IMR-90 (cell line): ENCODE data around the gene GPR84. TPM values are rescaled to one million over a fixed set of nuclear protein-coding genes. Genes with fewer than 3 reads are reported as not detected.

Source experiments
- ATAC-seq: fragments of 200-7000 bp; cut with Tn5 transposase; 2 replicates; pipeline ENCODE4 v1.9.1; 2020; ENCODE audit warnings: low read depth, mild to moderate bottlenecking, moderate library complexity
- BruUV-seq: library from RNA; stranded (reverse); fragments of 400-500 nt; replicated peaks from 2 replicates; lab custom pipeline; 2021; lab: Mats Ljungman, UMichigan
- CTCF ChIA-PET: fragments of 300-600 bp; formaldehyde crosslinking; extraction: SDS; loops from one replicate; lab custom pipeline; 2021; ENCODE audit warnings: antibody characterized with exemption; lab: Yijun Ruan, JAX
- POLR2A ChIA-PET: fragments of 300-600 bp; sonication (Branson Sonifier 250); formaldehyde crosslinking; loops from one replicate; lab custom pipeline; 2022; ENCODE audit warnings: antibody characterized with exemption; ENCODE audit not compliant: unreplicated experiment; lab: Charles Lee
- DNase-seq: peaks from one replicate; pipeline ENCODE4 v3.0.0; 2013
- H2AFZ ChIP-seq: replicated peaks from 2 replicates; pipeline ENCODE3; 2013; ENCODE audit warnings: low read length, mild to moderate bottlenecking; ENCODE audit not compliant: poor library complexity
- H2AK5ac ChIP-seq: 2 replicates; pipeline ENCODE4 v1.6.1; 2013; ENCODE audit warnings: low read depth, low read length, inconsistent platforms
- H2AK9ac ChIP-seq: replicated peaks from 2 replicates; pipeline ENCODE3; 2013; ENCODE audit warnings: mild to moderate bottlenecking, low read depth, low read length, moderate library complexity; ENCODE audit not compliant: poor library complexity
- H2BK120ac ChIP-seq: 2 replicates; pipeline ENCODE4 v1.6.1; 2013; ENCODE audit warnings: low read depth, low read length, inconsistent platforms
- H2BK15ac ChIP-seq: 3 replicates; pipeline ENCODE4 v1.6.1; 2013; ENCODE audit warnings: low read depth, low read length, inconsistent platforms
- H2BK20ac ChIP-seq: 2 replicates; pipeline ENCODE4 v1.6.1; 2013; ENCODE audit warnings: low read depth, mild to moderate bottlenecking, inconsistent platforms, low read length, moderate library complexity
- H2BK5ac ChIP-seq: 2 replicates; pipeline ENCODE4 v1.6.1; 2013; ENCODE audit warnings: mild to moderate bottlenecking, low read depth, low read length, inconsistent platforms; ENCODE audit not compliant: poor library complexity, severe bottlenecking
- H3K14ac ChIP-seq: replicated peaks from 2 replicates; pipeline ENCODE4 v1.6.1; 2013; ENCODE audit warnings: low read depth, low read length, inconsistent platforms
- H3K18ac ChIP-seq: 2 replicates; pipeline ENCODE4 v1.6.1; 2013; ENCODE audit warnings: low read depth, low read length, control low read depth
- H3K23ac ChIP-seq: 2 replicates; pipeline ENCODE4 v1.6.1; 2013; ENCODE audit warnings: low read depth, low read length, inconsistent platforms
- H3K27ac ChIP-seq: 2 replicates; pipeline ENCODE4 v1.5.1; 2013; ENCODE audit warnings: mild to moderate bottlenecking, control low read depth, low read length; ENCODE audit not compliant: insufficient read depth
- H3K27me3 ChIP-seq: 2 replicates; pipeline ENCODE4 v1.6.1; 2013; ENCODE audit warnings: low read length; ENCODE audit not compliant: control insufficient read depth, insufficient read depth
- H3K36me3 ChIP-seq: 2 replicates; pipeline ENCODE4 v1.6.1; 2013; ENCODE audit warnings: low read length, mixed read lengths; ENCODE audit not compliant: control insufficient read depth, insufficient read depth
- H3K4ac ChIP-seq: 2 replicates; pipeline ENCODE4 v1.6.1; 2013; ENCODE audit warnings: low read depth, low read length, inconsistent platforms
- H3K4me1 ChIP-seq: 2 replicates; pipeline ENCODE4 v1.6.1; 2013; ENCODE audit warnings: low read length, mixed read lengths; ENCODE audit not compliant: control insufficient read depth, insufficient read depth
- H3K4me2 ChIP-seq: 2 replicates; pipeline ENCODE4 v1.6.1; 2013; ENCODE audit warnings: low read depth, mild to moderate bottlenecking, control low read depth, low read length, moderate library complexity
- H3K4me3 ChIP-seq: 2 replicates; pipeline ENCODE4 v1.5.1; 2013; ENCODE audit warnings: low read depth, mild to moderate bottlenecking, control low read depth, low read length, moderate library complexity; ENCODE audit not compliant: insufficient read depth
- H3K56ac ChIP-seq: 2 replicates; pipeline ENCODE4 v1.6.1; 2013; ENCODE audit warnings: low read length, inconsistent platforms; ENCODE audit not compliant: insufficient read depth; ENCODE audit errors: extremely low read depth
- H3K79me1 ChIP-seq, 2 experiments: 2 replicates each; pipeline ENCODE4 v1.6.1; 2013; ENCODE audit warnings: low read length in 2 of 2, inconsistent platforms in 1 of 2, low read depth in 1 of 2
- H3K9ac ChIP-seq: 2 replicates; pipeline ENCODE4 v1.6.1; 2013; ENCODE audit warnings: low read depth, low read length, control low read depth
- H3K9me1 ChIP-seq: 2 replicates; pipeline ENCODE4 v1.6.1; 2013; ENCODE audit warnings: low read length, inconsistent platforms; ENCODE audit not compliant: insufficient read depth
- H3K9me3 ChIP-seq: 2 replicates; pipeline ENCODE4 v1.6.1; 2013; ENCODE audit warnings: low read length; ENCODE audit not compliant: control insufficient read depth, insufficient read depth
- H4K20me1 ChIP-seq: 2 replicates; pipeline ENCODE4 v1.6.1; 2013; ENCODE audit warnings: low read length, inconsistent platforms; ENCODE audit not compliant: insufficient read depth
- H4K5ac ChIP-seq: 2 replicates; pipeline ENCODE4 v1.6.1; 2013; ENCODE audit warnings: mild to moderate bottlenecking, low read depth, low read length, control low read depth
- H4K8ac ChIP-seq, 2 experiments: 2 replicates each; pipeline ENCODE4 v1.6.1; 2013; ENCODE audit warnings: low read depth in 2 of 2, low read length in 2 of 2, control low read depth in 1 of 2, inconsistent platforms in 1 of 2
- H4K91ac ChIP-seq: 2 replicates; pipeline ENCODE4 v1.6.1; 2013; ENCODE audit warnings: low read depth, low read length, inconsistent platforms; ENCODE audit not compliant: insufficient read depth
- CEBPB ChIP-seq: IDR thresholded peaks from 2 replicates; pipeline ENCODE4 v1.6.1; 2012; ENCODE audit warnings: low read depth, low read length, improper control_type of control experiment
- FOS ChIP-seq: fragments of 150-350 bp; IDR thresholded peaks from 2 replicates; pipeline ENCODE4 v1.6.1; 2016; ENCODE audit warnings: low read depth, low read length
- NFE2L2 ChIP-seq: fragments of 150-350 bp; IDR thresholded peaks from 2 replicates; pipeline ENCODE4 v1.6.1; 2016; ENCODE audit warnings: low read depth, mild to moderate bottlenecking, low read length
- USF2 ChIP-seq: fragments of 150-350 bp; IDR thresholded peaks from 2 replicates; pipeline ENCODE4 v1.6.1; 2017; ENCODE audit warnings: mild to moderate bottlenecking, antibody characterized with exemption, low read length, low read depth
- WGBS, 2 experiments: methylation state at CpG; one replicate each; pipeline versions ENCODE4 v1.1.5 to v1.1.7; 2013; ENCODE audit warnings: missing lambda C conversion rate in 2 of 2; ENCODE audit not compliant: insufficient read length in 1 of 2; ENCODE audit errors: extremely low coverage in 2 of 2; 5-methylcytosine and 5-hydroxymethylcytosine counted together
- dilution Hi-C: fragments of 300-500 bp; cut with HindIII; formaldehyde crosslinking; loops from one replicate; pipeline ENCODE4 v1.14.3; 2018; ENCODE audit warnings: low sequenced_read_pairs; ENCODE audit not compliant: unreplicated experiment
- in situ Hi-C: fragments of 300-500 bp; cut with MboI; formaldehyde crosslinking; loops from 3 replicates; pipeline ENCODE4 v1.14.3; 2019; ENCODE audit warnings: low sequenced_read_pairs, inconsistent platforms, mixed read lengths
- intact Hi-C: fragments of 100-400 bp; cut with micrococcal nuclease; formaldehyde crosslinking; loops from 2 replicates; pipeline ENCODE4 v1.10.0; 2022
- polyA plus RNA-seq, 3 experiments: library from polyadenylated mRNA; depleted of rRNA; stranded (reverse); fragments of >200 nt; gene quantifications; 2 replicates each; pipeline ENCODE4 v1.2.3, GENCODE V29; 2012; ENCODE audit warnings: low replicate concordance in 1 of 3
- total RNA-seq: library from RNA; depleted of rRNA; stranded (reverse); fragments of >200 nt; gene quantifications from 2 replicates; pipeline ENCODE4 v1.2.3, GENCODE V29; 2012

The GPR84 gene
- total and polyA plus RNA-seq, 2 of the 4 experiments (the other 2 are of a cell fraction): not detected

GRCh38 chr12:54328595-54329337 is 35.5 kb downstream of the GPR84 start:
- CTCF ChIA-PET: interaction anchor here (0.6 kb wide), 1 partner anchor 110 kb away, joined by 3 read pairs; no protein-coding TSS in a partner anchor
- in situ Hi-C loops: no loop called here
- peak; percentile 45 for TF ChIP-seq USF2
- no peak for TF ChIP-seq FOS
- no peak for TF ChIP-seq NFE2L2
- no peak for TF ChIP-seq CEBPB
- H3K4me3 ChIP-seq: no peak overlapping the region
- no TSS peak for BruUV-seq
- ATAC-seq (no peak), DNase-seq (no peak)
- H3K27ac ChIP-seq: no peak overlapping the region
- H3K4ac ChIP-seq: no peak overlapping the region; the same call in 1 of the 2 replicates
- H4K8ac ChIP-seq: no peak overlapping the region
- intact Hi-C loops: no loop called here
- no peak overlapping the region for H2BK5ac ChIP-seq
- no peaks in the 10 kb centered on the region for H3K27me3 ChIP-seq
- WGBS, 2 experiments: no CpG with 5 or more reads among the region's 6 CpGs
- no peak overlapping the region for H4K5ac ChIP-seq
- H3K9me3 ChIP-seq: no peaks in the 10 kb centered on the region
- H3K36me3 ChIP-seq: 0 out of 2 replicates have a peak, but pooled peaks cover 4% of the 10 kb centered on the region
- H2AK9ac ChIP-seq: no peak overlapping the region
- H3K23ac ChIP-seq: peak overlapping the region; percentile 84
- H4K20me1 ChIP-seq: peaks cover 21% of the 10 kb centered on the region; the same call in 1 of the 2 replicates
- peak overlapping the region; percentile 77; the same call in 1 of the 2 replicates for H3K14ac ChIP-seq
- POLR2A ChIA-PET: no interaction called here
- H3K79me1 ChIP-seq: peaks cover 14 to 68% of the 10 kb centered on the region in 2 experiments; a peak in 3 of 4 replicates
- no peak overlapping the region for H4K91ac ChIP-seq
- no peak overlapping the region for H2AK5ac ChIP-seq
- no peak overlapping the region for H3K18ac ChIP-seq
- H3K9ac ChIP-seq: no peak overlapping the region
- no peak overlapping the region for H2AFZ ChIP-seq
- 0 out of 2 replicates have a peak overlapping the region, but pooled peaks have one; percentile 9 for H3K4me2 ChIP-seq
- H3K4me1 ChIP-seq: peaks cover 7% of the 10 kb centered on the region
- H3K56ac ChIP-seq: no peak overlapping the region
- H3K9me1 ChIP-seq: peaks cover 10% of the 10 kb centered on the region
- dilution Hi-C loops: no loop called here
- no peak overlapping the region for H2BK20ac ChIP-seq
- no peak overlapping the region; the same call in 2 of the 3 replicates for H2BK15ac ChIP-seq
- no peak overlapping the region for H2BK120ac ChIP-seq
